CD8-positive, alpha-beta memory T cell (primary cell): ENCODE measurements around the gene CTNNA1. TPM values are rescaled to one million over a fixed set of nuclear protein-coding genes. Genes with fewer than 3 reads are reported as not detected.
"Not testable (repeated sequence)": the region's sequence is repeated elsewhere in the genome, so short reads cannot be mapped to it uniquely, and the experiment has no call there.

Experiments
- CTCF ChIA-PET: fragments of 350-600 bp; sonication (Branson Sonifier 250); formaldehyde crosslinking; loops from one replicate; lab custom pipeline; 2021; ENCODE audit warnings: antibody characterized with exemption; lab: Charles Lee
- POLR2A ChIA-PET: fragments of 350-600 bp; sonication (Branson Sonifier 250); formaldehyde crosslinking; loops from one replicate; lab custom pipeline; 2021; ENCODE audit warnings: antibody characterized with exemption; lab: Charles Lee
- DNase-seq, 5 donors: peaks; one replicate each; pipeline versions ENCODE4 v3.0.0 to v3.0.0-alpha.2; 2020 to 2022; ENCODE audit warnings: mixed read lengths in 1 of 5
- H3K27ac ChIP-seq: one replicate; pipeline ENCODE4 v1.7.0; 2013; ENCODE audit warnings: low read depth, mild to moderate bottlenecking, low read length, moderate library complexity
- H3K27me3 ChIP-seq: 2 replicates; pipeline ENCODE4 v1.7.0; 2013; ENCODE audit warnings: low read length, mild to moderate bottlenecking; ENCODE audit not compliant: insufficient read depth, poor library complexity, severe bottlenecking
- H3K36me3 ChIP-seq: 2 replicates; pipeline ENCODE4 v1.7.0; 2013; ENCODE audit warnings: mild to moderate bottlenecking, low read length, moderate library complexity; ENCODE audit not compliant: insufficient read depth
- H3K4me1 ChIP-seq: 2 replicates; pipeline ENCODE4 v1.7.0; 2013; ENCODE audit warnings: mild to moderate bottlenecking, low read length, moderate library complexity; ENCODE audit not compliant: insufficient read depth
- H3K4me3 ChIP-seq: 2 replicates; pipeline ENCODE4 v1.7.0; 2013; ENCODE audit warnings: mild to moderate bottlenecking, low read length
- H3K9me3 ChIP-seq: 2 replicates; pipeline ENCODE4 v1.7.0; 2013; ENCODE audit warnings: mild to moderate bottlenecking, low read length
- H3K27ac Mint-ChIP-seq, 8 donors: one replicate each; pipeline ENCODE4 v1.8.0; 2020 to 2021; ENCODE audit warnings: mixed read lengths in 8 of 8, mild to moderate bottlenecking in 6 of 8, inconsistent platforms in 3 of 8, moderate library complexity in 3 of 8
- H3K27me3 Mint-ChIP-seq, 2 donors: one replicate each; pipeline ENCODE4 v1.8.0; 2020 to 2021; ENCODE audit warnings: mixed read lengths in 2 of 2, mild to moderate bottlenecking in 1 of 2, moderate library complexity in 1 of 2
- H3K36me3 Mint-ChIP-seq, 3 donors: one replicate each; pipeline ENCODE4 v1.8.0; 2020 to 2021; ENCODE audit warnings: mixed read lengths in 3 of 3, inconsistent platforms in 1 of 3, mild to moderate bottlenecking in 1 of 3
- H3K4me1 Mint-ChIP-seq, 3 donors: one replicate each; pipeline ENCODE4 v1.8.0; 2020 to 2021; ENCODE audit warnings: mixed read lengths in 3 of 3, inconsistent platforms in 1 of 3, mild to moderate bottlenecking in 1 of 3
- H3K4me3 Mint-ChIP-seq, 7 donors: one replicate each; pipeline ENCODE4 v1.8.0; 2020 to 2021; ENCODE audit warnings: mixed read lengths in 7 of 7, mild to moderate bottlenecking in 6 of 7, moderate library complexity in 4 of 7, inconsistent platforms in 2 of 7
- H3K9me3 Mint-ChIP-seq, 5 donors: one replicate each; pipeline ENCODE4 v1.8.0; 2020 to 2022; ENCODE audit warnings: mixed read lengths in 5 of 5, mild to moderate bottlenecking in 3 of 5, moderate library complexity in 2 of 5, inconsistent platforms in 1 of 5
- polyA plus RNA-seq: library from polyadenylated mRNA; unstranded; fragments of 300-500 nt; fragmentation: Illumina TruSeq; gene quantifications from one replicate; pipeline ENCODE4 v1.2.3, GENCODE V29; 2021
- total RNA-seq, 2 experiments: library from RNA; stranded (reverse); gene quantifications; one replicate each; pipeline ENCODE4 v1.2.3, GENCODE V29; 2021

The CTNNA1 gene
- total and polyA plus RNA-seq, 3 experiments from 2014 or later, result 6.5 to 97.2 (median 89.0) TPM

DNA sequence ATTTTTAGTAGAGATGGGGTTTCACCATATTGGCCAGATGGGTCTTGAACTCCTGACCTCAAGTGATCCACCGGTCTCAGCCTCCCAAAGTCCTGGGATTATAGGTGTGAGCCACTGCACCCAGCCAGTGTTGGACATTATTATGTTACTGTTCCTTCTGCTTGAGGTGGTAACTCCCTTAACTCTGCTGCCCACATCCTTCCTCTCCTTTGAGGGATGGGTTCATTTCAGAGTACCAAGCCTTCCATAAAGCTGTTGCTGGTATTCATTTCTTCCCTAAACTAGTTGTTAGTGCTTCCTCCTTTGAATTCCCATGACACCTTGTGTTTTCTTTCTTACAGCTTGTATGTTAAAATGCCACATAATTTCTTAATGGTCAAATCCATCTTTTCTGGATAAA is 54.0 kb downstream of the CTNNA1 start:
- H3K4me1 Mint-ChIP-seq, result peaks cover 7 to 13% (median 10%) of the 10 kb centered on the region in 3 donors
- peak overlapping the region in 2 of 8 donors; percentile 11 to 45 for H3K27ac Mint-ChIP-seq
- Histone ChIP-seq H3K27me3 (no peaks in the 10 kb centered on the region), H3K4me1 (no peaks in the 10 kb centered on the region), H3K4me3 (no peak overlapping the region), H3K36me3 (no peaks in the 10 kb centered on the region), H3K9me3 (no peaks in the 10 kb centered on the region), H3K27ac (no peak overlapping the region)
- DNase-seq, result no peak
- H3K36me3 Mint-ChIP-seq, result peaks cover 0 to 12% (median 8%) of the 10 kb centered on the region in 3 donors
- CTCF ChIA-PET, result interaction anchor here (1.2 kb wide), 1 partner anchor 17 kb away, joined by 6 read pairs; no protein-coding TSS in a partner anchor
- H3K9me3 Mint-ChIP-seq, result no peaks in the 10 kb centered on the region
- H3K27me3 Mint-ChIP-seq, result no peaks in the 10 kb centered on the region
- POLR2A ChIA-PET, result no interaction called here
- no peak overlapping the region for H3K4me3 Mint-ChIP-seq

DNA sequence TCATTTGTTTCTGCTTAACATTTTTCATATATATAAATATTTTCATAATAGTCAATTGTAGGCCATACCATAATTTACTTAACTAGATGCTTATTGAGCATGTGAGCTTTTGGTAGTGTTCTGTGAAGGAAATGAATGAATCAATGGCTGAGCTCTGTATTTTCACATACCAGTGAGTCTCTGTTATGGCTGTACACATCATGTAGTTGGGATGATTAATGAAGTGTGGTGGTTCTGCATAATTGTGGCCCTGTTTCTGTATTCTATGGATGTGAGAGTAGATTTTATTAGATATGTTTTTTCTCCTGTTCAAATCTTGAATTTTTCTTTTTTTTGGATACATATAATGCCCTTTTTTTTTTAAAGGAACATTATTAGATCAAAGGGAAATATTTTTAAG is 56.2 kb downstream of the CTNNA1 start:
- Mint-ChIP-seq H3K9me3 (no peaks in the 10 kb centered on the region), H3K4me3 (no peak overlapping the region), H3K4me1 (peaks cover 7 to 13% (median 10%) of the 10 kb centered on the region in 3 donors), H3K27ac (no peak overlapping the region), H3K27me3 (no peaks in the 10 kb centered on the region), H3K36me3 (peaks cover 0 to 21% (median 8%) of the 10 kb centered on the region in 3 donors)
- Histone ChIP-seq H3K27ac (no peak overlapping the region), H3K9me3 (no peaks in the 10 kb centered on the region), H3K27me3 (no peaks in the 10 kb centered on the region), H3K4me3 (no peak overlapping the region), H3K36me3 (no peaks in the 10 kb centered on the region), H3K4me1 (no peaks in the 10 kb centered on the region)
- CTCF ChIA-PET, result interaction anchor here (1.0 kb wide), 1 partner anchor 17 kb away, joined by 3 read pairs; no protein-coding TSS in a partner anchor
- DNase-seq, result no peak
- POLR2A ChIA-PET, result no interaction called here

DNA sequence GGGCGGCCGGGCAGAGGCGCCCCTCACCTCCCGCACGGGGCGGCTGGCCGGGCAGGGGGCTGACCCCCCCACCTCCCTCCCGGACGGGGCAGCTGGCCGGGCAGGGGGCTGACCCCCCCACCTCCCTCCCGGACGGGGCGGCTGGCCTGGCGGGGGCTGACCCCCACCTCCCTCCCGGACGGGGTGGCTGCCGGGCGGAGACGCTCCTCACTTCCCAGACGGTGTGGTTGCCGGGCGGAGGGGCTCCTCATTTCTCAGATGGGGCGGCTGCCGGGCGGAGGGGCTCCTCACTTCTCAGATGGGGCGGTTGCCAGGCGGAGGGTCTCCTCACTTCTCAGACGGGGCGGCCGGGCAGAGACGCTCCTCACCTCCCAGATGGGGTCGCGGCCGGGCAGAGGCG is 57.6 kb downstream of the CTNNA1 start:
- peaks cover 7 to 13% (median 10%) of the 10 kb centered on the region in 3 donors for H3K4me1 Mint-ChIP-seq
- H3K4me3 Mint-ChIP-seq, H3K27ac Mint-ChIP-seq, H3K27ac ChIP-seq, H3K27me3 ChIP-seq, H3K36me3 ChIP-seq, H3K4me3 ChIP-seq, CTCF ChIA-PET, H3K27me3 Mint-ChIP-seq, H3K9me3 ChIP-seq, DNase-seq, POLR2A ChIA-PET, H3K4me1 ChIP-seq, H3K9me3 Mint-ChIP-seq: not testable (repeated sequence)
- peaks cover 0 to 20% (median 11%) of the 10 kb centered on the region in 3 donors for H3K36me3 Mint-ChIP-seq

DNA sequence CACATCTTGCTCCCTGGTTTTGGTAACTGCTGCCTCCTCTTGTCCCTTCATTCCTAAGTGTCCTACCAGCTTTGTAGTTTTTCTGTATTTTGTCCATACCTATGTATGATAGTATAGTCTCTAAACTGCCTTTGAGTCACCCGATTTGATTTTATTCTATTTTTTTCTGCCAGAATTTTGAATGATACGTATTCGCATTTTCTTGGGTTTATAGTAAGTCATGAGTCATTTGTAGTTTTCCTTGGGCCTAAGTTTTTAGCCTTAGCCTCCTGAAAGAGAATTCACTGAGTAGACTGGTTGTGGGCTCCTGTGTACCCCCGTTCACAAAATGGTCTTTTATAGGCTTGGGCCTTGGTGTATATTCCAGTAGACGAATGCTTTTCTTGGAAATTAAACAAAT is 62.3 kb downstream of the CTNNA1 start:
- no peak overlapping the region for H3K4me3 ChIP-seq
- no peak overlapping the region for H3K27ac Mint-ChIP-seq
- no peak overlapping the region for H3K4me3 Mint-ChIP-seq
- H3K4me1 Mint-ChIP-seq, result no peaks in the 10 kb centered on the region
- H3K9me3 Mint-ChIP-seq, result no peaks in the 10 kb centered on the region
- DNase-seq, result no peak
- no peaks in the 10 kb centered on the region for H3K27me3 Mint-ChIP-seq
- no peaks in the 10 kb centered on the region for H3K27me3 ChIP-seq
- no peaks in the 10 kb centered on the region for H3K4me1 ChIP-seq
- ChIA-PET CTCF (no interaction called here), POLR2A (no interaction called here)
- peaks cover 2 to 15% (median 9%) of the 10 kb centered on the region in 3 donors for H3K36me3 Mint-ChIP-seq
- no peaks in the 10 kb centered on the region for H3K9me3 ChIP-seq
- H3K27ac ChIP-seq, result no peak overlapping the region
- H3K36me3 ChIP-seq, result no peaks in the 10 kb centered on the region

DNA sequence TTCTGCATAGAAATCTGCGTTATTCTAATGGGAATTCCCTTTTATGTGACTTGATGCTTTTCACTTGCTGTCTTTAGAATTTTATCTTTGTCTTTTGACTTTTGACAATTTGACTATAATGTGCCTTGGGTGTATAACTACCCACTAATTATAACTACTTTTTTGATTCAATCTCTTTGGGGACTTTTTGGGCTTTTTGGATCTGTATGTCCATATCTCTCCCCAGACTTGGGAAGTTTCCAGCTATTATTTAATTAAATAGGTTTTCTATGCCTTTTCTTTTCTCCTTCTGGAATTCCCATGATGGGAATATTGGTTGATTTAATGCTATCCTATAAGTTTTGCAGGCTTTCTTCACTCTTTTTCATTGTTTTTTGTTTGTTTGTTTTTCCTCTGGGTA is 64.0 kb downstream of the CTNNA1 start:
- CTCF ChIA-PET, result no interaction called here
- Mint-ChIP-seq H3K36me3 (peaks cover 2 to 10% (median 9%) of the 10 kb centered on the region in 3 donors), H3K4me1 (no peaks in the 10 kb centered on the region), H3K27me3 (peaks cover 0 to 2% of the 10 kb centered on the region in 2 donors), H3K27ac (no peak overlapping the region), H3K9me3 (no peaks in the 10 kb centered on the region), H3K4me3 (no peak overlapping the region)
- H3K4me1 ChIP-seq, result no peaks in the 10 kb centered on the region
- H3K27ac ChIP-seq, result no peak overlapping the region
- DNase-seq, result no peak
- POLR2A ChIA-PET, result no interaction called here
- no peak overlapping the region for H3K4me3 ChIP-seq
- H3K9me3 ChIP-seq, result no peaks in the 10 kb centered on the region
- no peaks in the 10 kb centered on the region for H3K27me3 ChIP-seq
- no peaks in the 10 kb centered on the region for H3K36me3 ChIP-seq

DNA sequence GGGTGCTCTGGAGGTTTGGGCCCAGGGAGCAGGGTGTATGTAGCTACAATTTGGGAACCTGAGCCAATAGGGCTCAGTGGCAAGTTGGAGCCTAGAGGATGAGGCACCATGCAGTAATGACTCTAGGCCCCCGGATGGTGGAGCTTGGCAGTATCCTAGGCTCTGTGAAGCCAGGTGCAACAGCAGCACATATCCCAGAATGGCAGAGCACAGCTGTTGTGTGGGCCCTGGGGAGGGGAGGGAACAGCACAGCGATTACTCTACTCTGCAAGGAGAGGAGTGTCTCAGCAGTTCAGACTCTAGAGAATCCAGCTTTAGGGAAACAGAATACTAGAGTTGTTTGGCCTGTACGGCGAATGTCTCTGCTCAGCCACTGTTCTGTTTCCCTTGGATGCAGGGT is 65.9 kb downstream of the CTNNA1 start:
- H3K4me1 ChIP-seq, result no peaks in the 10 kb centered on the region
- H3K36me3 ChIP-seq, result no peaks in the 10 kb centered on the region
- Mint-ChIP-seq H3K4me1 (no peaks in the 10 kb centered on the region), H3K4me3 (no peak overlapping the region), H3K27me3 (peaks cover 0 to 5% of the 10 kb centered on the region in 2 donors), H3K27ac (no peak overlapping the region), H3K9me3 (no peaks in the 10 kb centered on the region), H3K36me3 (peaks cover 1 to 9% (median 2%) of the 10 kb centered on the region in 3 donors)
- DNase-seq, result no peak
- H3K27ac ChIP-seq, result no peak overlapping the region
- CTCF ChIA-PET, result no interaction called here
- no peaks in the 10 kb centered on the region for H3K27me3 ChIP-seq
- H3K4me3 ChIP-seq, result no peak overlapping the region
- no peaks in the 10 kb centered on the region for H3K9me3 ChIP-seq
- POLR2A ChIA-PET, result no interaction called here

DNA sequence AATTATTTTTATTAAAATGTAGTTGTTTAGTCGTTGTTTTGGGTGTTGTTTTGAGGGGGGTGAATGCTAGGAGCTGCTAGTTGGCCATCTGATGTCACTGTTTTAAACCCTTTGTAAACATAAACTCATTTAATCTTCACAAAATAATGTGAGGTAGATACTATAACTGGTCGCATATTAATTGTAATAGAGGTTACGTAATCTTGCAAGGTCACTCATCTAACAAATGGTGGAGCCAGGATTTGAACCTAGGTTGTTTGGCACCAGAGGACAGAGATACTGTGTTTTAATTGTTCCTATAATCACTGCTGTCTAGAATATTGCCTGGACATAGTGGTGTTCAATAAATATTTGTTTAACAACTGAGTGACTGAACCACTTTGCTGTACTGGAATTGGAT is 67.5 kb downstream of the CTNNA1 start:
- Mint-ChIP-seq H3K27ac (no peak overlapping the region), H3K4me3 (no peak overlapping the region), H3K9me3 (no peaks in the 10 kb centered on the region), H3K36me3 (peaks cover 1 to 5% (median 2%) of the 10 kb centered on the region in 3 donors), H3K27me3 (peaks cover 0 to 5% of the 10 kb centered on the region in 2 donors), H3K4me1 (no peaks in the 10 kb centered on the region)
- ChIA-PET POLR2A (no interaction called here), CTCF (interaction anchor here (1.0 kb wide), 1 partner anchor 51 kb away, joined by 3 read pairs; no protein-coding TSS in a partner anchor)
- Histone ChIP-seq H3K4me3 (no peak overlapping the region), H3K27me3 (no peaks in the 10 kb centered on the region), H3K9me3 (no peaks in the 10 kb centered on the region), H3K4me1 (no peaks in the 10 kb centered on the region), H3K27ac (no peak overlapping the region), H3K36me3 (no peaks in the 10 kb centered on the region)
- DNase-seq, result no peak

DNA sequence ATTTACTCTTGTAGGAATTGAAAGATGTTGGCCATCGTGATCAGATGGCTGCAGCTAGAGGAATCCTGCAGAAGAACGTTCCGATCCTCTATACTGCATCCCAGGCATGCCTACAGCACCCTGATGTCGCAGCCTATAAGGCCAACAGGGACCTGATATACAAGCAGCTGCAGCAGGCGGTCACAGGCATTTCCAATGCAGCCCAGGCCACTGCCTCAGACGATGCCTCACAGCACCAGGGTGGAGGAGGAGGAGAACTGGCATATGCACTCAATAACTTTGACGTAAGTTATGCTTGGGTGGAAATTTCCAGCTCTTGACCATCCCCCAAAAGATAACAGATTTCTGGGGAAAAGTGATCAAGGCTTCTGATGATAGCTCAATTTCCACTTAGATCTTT is 71.3 kb downstream of the CTNNA1 start:
- Mint-ChIP-seq H3K27me3 (peaks cover 0 to 5% of the 10 kb centered on the region in 2 donors), H3K9me3 (no peaks in the 10 kb centered on the region), H3K4me3 (no peak overlapping the region), H3K27ac (no peak overlapping the region), H3K36me3 (peaks cover 3 to 24% (median 11%) of the 10 kb centered on the region in 3 donors), H3K4me1 (no peaks in the 10 kb centered on the region)
- CTCF ChIA-PET, result interaction anchor here (0.9 to 1.4 kb wide), 2 partner anchors 9 to 129 kb away, joined by 3 read pairs; no protein-coding TSS in a partner anchor
- no peak for DNase-seq
- H3K27ac ChIP-seq, result no peak overlapping the region
- H3K4me1 ChIP-seq, result no peaks in the 10 kb centered on the region
- no peaks in the 10 kb centered on the region for H3K36me3 ChIP-seq
- no peaks in the 10 kb centered on the region for H3K9me3 ChIP-seq
- no peak overlapping the region for H3K4me3 ChIP-seq
- no peaks in the 10 kb centered on the region for H3K27me3 ChIP-seq
- POLR2A ChIA-PET, result no interaction called here
